C4-2B (cell line): ENCODE measurements around the gene KCNMA1.

Experiments used
- H3K27ac ChIP-seq: fragments of 450-650 bp; 2 replicates; pipeline ENCODE4 v1.5.1; 2017
- CTCF ChIP-seq: fragments of 450-650 bp; conservative IDR thresholded peaks from 2 replicates; pipeline ENCODE4 v1.5.1; 2017; ENCODE audit warnings: mild to moderate bottlenecking
- ZFX ChIP-seq: fragments of 450-650 bp; IDR thresholded peaks from 2 replicates; pipeline ENCODE4 v1.6.1; 2017

The KCNMA1 gene

DNA sequence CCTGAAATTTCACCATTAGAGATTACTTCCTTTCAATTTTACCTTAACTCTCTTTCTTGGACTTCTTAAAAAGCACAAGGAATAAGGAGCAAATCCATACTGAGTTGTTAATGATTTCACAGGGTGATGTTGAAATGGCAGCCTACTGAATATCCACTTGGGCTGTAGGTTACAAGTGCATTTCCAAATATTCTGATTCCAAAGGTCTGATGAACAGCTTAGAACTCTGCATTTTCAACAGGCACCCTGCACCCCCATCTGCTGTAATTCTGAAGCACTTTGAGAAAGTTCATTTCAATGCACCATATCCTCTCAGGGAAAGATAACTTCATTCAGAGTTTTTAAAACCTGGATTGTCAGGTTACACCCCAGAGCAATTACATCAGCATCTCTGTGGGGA is 368.4 kb downstream of the KCNMA1 start:
- no peak overlapping the region for H3K27ac ChIP-seq
- no peak for TF ChIP-seq ZFX
- TF ChIP-seq CTCF: no peak

GRCh38 chr10:77268721-77269120 is 368.9 kb downstream of the KCNMA1 start:
- no peak for TF ChIP-seq CTCF
- TF ChIP-seq ZFX: no peak
- peak overlapping the region; percentile 39; the same call in 1 of the 2 replicates for H3K27ac ChIP-seq

DNA sequence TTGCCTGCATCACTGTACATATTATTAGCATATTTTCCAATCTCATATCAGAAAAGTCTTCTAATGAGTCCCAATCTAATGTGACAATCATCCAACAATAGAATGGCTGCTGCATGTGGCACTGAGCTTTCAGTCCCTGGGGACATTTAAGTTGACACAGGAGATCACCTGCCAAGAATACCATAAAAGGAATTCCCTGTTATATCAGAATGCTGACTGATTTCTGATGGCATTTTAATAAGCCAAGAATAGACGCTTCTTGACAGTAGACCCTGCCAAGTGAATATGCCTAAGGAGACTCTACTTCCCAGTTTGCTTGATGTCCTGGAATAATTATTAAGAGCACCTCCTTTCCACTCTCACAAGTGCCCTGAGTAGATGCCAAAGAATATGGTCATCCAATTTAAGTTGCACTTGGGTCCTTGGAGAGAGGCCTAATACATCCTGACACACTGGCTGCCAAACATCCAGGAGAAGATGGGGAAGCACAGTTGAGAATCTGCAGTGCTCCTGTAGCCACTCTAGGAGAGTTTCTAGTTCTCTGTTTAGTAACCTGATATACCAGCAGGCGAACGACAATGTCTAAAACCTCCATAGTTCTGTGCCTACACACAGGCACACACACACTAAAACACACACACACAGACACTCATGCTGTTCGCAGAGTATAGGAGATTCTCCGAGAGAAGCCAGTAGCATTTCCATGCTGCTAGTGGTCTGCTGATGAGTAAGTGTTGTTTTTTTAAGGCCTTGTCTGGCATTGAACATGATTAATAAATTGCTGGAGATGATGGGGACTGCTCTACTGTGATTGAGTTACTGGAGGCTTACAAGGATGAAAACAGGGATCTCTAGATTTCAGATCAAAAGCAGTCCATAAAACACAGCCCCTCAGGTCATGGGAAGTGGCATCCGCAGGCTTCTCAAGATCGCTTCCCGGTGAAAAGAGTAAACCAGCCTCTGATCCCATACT is 369.6 kb downstream of the KCNMA1 start:
- peak overlapping the region; percentile 39; the same call in 1 of the 2 replicates for H3K27ac ChIP-seq
- TF ChIP-seq CTCF: no peak
- TF ChIP-seq ZFX: no peak

- TF ChIP-seq ZFX (no peak), CTCF (no peak)
- H3K27ac ChIP-seq: no peak overlapping the region
Observed at GRCh38 chr10:77266242-77266641, 371.4 kb downstream of the KCNMA1 start.

GRCh38 chr10:77264527-77264926 is 373.1 kb downstream of the KCNMA1 start:
- H3K27ac ChIP-seq: no peak overlapping the region
- no peak for TF ChIP-seq ZFX
- TF ChIP-seq CTCF: no peak

- TF ChIP-seq ZFX (no peak), CTCF (no peak)
- no peak overlapping the region for H3K27ac ChIP-seq
Observed at GRCh38 chr10:77264107-77264506, 373.5 kb downstream of the KCNMA1 start.

DNA sequence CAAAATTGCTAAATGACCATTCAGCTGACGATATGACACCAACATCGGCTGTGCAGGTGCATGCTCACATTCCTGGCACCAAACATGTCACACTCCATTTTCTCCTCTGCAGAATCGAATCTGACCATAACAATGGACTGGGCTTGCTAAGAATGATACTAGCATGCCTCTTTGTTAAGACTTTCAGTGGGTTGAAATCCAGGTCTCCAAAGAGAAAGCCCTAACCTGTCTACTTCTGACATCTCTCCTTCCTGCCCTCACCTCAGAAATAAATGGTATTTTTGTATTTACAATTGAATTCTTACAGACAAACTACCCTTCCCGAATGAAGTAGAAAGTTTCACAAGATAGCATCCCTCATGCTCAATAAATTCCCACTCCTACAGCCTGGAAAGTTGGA is 373.9 kb downstream of the KCNMA1 start:
- no peak overlapping the region for H3K27ac ChIP-seq
- TF ChIP-seq ZFX (no peak), CTCF (no peak)
